Measurements from ENCODE around the gene RMC1. TPM values are rescaled to one million over a fixed set of nuclear protein-coding genes. Genes with fewer than 3 reads are reported as not detected.
"Not testable (repeated sequence)": the region's sequence is repeated elsewhere in the genome, so short reads cannot be mapped to it uniquely, and the experiment has no call there.

RMC1 gene
- total RNA-seq, 1 donor from 2014 or later: 28.5 TPM

- Mint-ChIP-seq H3K9me3 (ENCODE audit: unreplicated experiment) (peaks cover 5% of the 10 kb centered on the region), H3K27ac (ENCODE audit: unreplicated experiment) (no peak overlapping the region), H3K4me1 (ENCODE audit: low read depth, unreplicated experiment) (no peaks in the 10 kb centered on the region), H3K4me3 (ENCODE audit: unreplicated experiment) (no peak overlapping the region), H3K27me3 (ENCODE audit: unreplicated experiment) (peaks cover 4% of the 10 kb centered on the region), H3K36me3 (ENCODE audit: unreplicated experiment) (no peaks in the 10 kb centered on the region)
- DNase-seq: no peak
- no peak for TF ChIP-seq CTCF (IDR thresholded peaks at IDR 0.05; ENCODE audit: partially characterized antibody, unreplicated experiment)
These were observed 48.7 kb downstream of the RMC1 start for GRCh38 chr18:23551978-23552377.

DNA sequence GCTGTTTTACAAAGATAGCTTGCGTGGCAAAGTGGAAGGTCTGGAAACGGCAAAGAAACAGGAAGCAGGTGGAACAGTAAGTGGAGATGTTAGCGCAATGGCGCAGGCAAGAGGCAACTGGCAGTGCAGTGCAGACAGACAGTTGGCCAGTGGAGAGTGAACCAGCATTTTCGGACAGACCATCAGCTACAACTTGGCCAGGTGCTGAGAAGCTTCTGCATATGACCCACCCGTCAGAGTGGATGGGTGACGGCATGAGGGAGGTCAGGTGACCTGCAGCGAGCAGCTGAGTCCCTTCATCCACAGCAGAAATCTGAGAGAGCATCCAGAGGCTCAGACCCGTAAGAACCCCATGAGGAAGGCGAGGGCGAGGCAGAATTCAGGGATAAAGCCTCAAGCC lies 49.2 kb downstream of the RMC1 start:
- no peaks in the 10 kb centered on the region for H3K36me3 Mint-ChIP-seq (ENCODE audit: unreplicated experiment)
- no peak for DNase-seq
- H3K27me3 Mint-ChIP-seq (ENCODE audit: unreplicated experiment): peaks cover 4% of the 10 kb centered on the region
- H3K4me1 Mint-ChIP-seq (ENCODE audit: low read depth, unreplicated experiment): no peaks in the 10 kb centered on the region
- no peak for TF ChIP-seq CTCF (IDR thresholded peaks at IDR 0.05; ENCODE audit: partially characterized antibody, unreplicated experiment)
- peaks cover 5% of the 10 kb centered on the region for H3K9me3 Mint-ChIP-seq (ENCODE audit: unreplicated experiment)
- no peak overlapping the region for H3K4me3 Mint-ChIP-seq (ENCODE audit: unreplicated experiment)
- H3K27ac Mint-ChIP-seq (ENCODE audit: unreplicated experiment): no peak overlapping the region

DNA sequence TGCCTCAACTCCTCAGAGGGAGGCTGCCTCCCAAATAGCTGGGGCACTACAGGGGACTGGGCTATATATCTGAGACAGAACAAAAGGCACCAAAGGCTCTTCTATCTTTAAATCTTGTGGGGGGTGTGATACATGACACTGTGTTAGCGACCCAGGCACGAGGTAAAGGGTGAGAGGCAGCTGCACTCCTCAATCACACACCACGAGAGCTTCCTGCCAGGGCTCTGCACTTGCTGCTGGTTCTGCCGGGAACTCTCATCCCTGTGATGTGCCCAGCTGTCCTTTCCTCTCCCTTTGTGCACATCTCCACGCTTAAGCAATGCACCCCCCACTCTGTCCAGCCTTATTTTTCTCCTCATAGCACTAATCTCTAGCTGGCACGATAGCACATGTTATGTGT lies 50.6 kb downstream of the RMC1 start:
- Mint-ChIP-seq H3K27me3 (ENCODE audit: unreplicated experiment) (peaks cover 4% of the 10 kb centered on the region), H3K36me3 (ENCODE audit: unreplicated experiment) (no peaks in the 10 kb centered on the region), H3K4me1 (ENCODE audit: low read depth, unreplicated experiment) (no peaks in the 10 kb centered on the region), H3K27ac (ENCODE audit: unreplicated experiment) (no peak overlapping the region), H3K4me3 (ENCODE audit: unreplicated experiment) (no peak overlapping the region), H3K9me3 (ENCODE audit: unreplicated experiment) (peaks cover 5% of the 10 kb centered on the region)
- no peak for TF ChIP-seq CTCF (IDR thresholded peaks at IDR 0.05; ENCODE audit: partially characterized antibody, unreplicated experiment)
- DNase-seq: no peak

DNA sequence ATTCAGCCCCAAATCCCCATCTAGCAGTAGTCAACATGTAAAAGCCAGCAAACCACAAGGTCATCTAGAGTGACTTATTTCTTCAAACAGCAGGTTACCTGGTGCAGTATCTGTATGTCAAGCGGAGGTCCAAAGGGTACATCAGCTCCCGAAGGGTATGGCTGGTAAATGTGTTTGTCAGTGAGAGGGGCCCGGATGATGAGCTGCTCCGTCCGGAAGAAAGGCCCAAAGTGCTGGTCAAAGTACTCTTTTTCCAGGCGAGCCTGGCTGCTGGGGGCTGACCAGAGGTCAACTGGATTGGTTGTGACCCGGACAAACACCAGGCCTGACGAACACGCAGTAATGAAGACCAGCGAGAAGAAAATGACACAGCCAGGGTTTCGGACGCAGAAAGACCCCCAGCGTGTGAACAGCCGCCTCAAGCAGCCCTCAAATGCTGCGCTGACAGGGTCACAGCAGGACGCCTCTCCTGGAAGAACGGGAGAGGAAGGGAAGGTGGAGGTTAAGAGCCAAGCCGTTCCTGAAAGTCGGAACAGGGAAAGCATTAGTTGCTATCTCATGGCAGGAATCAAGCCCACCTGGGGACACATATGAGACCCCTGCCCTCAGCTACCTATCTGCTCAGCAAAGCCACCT lies 53.0 kb downstream of the RMC1 start:
- H3K27ac Mint-ChIP-seq (ENCODE audit: unreplicated experiment): no peak overlapping the region
- H3K9me3 Mint-ChIP-seq (ENCODE audit: unreplicated experiment): peaks cover 5% of the 10 kb centered on the region
- no peaks in the 10 kb centered on the region for H3K4me1 Mint-ChIP-seq (ENCODE audit: low read depth, unreplicated experiment)
- TF ChIP-seq CTCF (IDR thresholded peaks at IDR 0.05; ENCODE audit: partially characterized antibody, unreplicated experiment): no peak
- no peak for DNase-seq
- no peaks in the 10 kb centered on the region for H3K36me3 Mint-ChIP-seq (ENCODE audit: unreplicated experiment)
- no peak overlapping the region for H3K4me3 Mint-ChIP-seq (ENCODE audit: unreplicated experiment)
- H3K27me3 Mint-ChIP-seq (ENCODE audit: unreplicated experiment): peaks cover 4% of the 10 kb centered on the region

DNA sequence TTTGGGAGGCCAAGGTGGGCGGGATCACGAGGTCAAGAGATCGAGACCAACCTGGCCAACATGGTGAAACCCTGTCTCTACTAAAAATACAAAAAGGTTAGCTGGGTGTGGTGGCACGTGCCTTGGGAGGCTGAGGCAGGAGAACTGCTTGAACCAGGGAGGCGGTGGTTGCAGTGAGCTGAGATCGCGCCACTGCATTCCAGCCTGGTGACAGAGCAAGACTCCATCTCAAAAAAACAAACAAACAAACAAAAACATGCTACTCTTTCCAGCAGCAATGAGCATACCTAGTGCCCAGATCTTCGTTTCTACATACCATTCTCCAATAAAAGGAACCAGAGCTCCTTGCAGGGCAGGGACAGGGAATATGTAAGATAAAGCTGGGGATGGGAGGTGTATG lies 54.2 kb downstream of the RMC1 start:
- not testable (repeated sequence) for H3K9me3 Mint-ChIP-seq (ENCODE audit: unreplicated experiment); H3K27ac Mint-ChIP-seq (ENCODE audit: unreplicated experiment); H3K36me3 Mint-ChIP-seq (ENCODE audit: unreplicated experiment); H3K4me1 Mint-ChIP-seq (ENCODE audit: low read depth, unreplicated experiment); H3K4me3 Mint-ChIP-seq (ENCODE audit: unreplicated experiment); DNase-seq; H3K27me3 Mint-ChIP-seq (ENCODE audit: unreplicated experiment)
